Endodermal cell (in vitro differentiated cells): ENCODE measurements around the gene FAM117A. TPM values are rescaled to one million over a fixed set of nuclear protein-coding genes. Genes with fewer than 3 reads are reported as not detected.

Experiments used
- DNase-seq: peaks from one replicate; pipeline ENCODE4 v3.0.0-alpha.2; 2017
- H3K27ac ChIP-seq: 2 replicates; pipeline ENCODE4 v1.5.1; 2013; ENCODE audit warnings: mild to moderate bottlenecking, low read depth, low read length, moderate library complexity
- H3K27me3 ChIP-seq: 2 replicates; pipeline ENCODE4 v1.6.1; 2013; ENCODE audit warnings: mild to moderate bottlenecking, low read length, moderate library complexity; ENCODE audit not compliant: insufficient read depth, control insufficient read depth, poor library complexity, severe bottlenecking
- H3K36me3 ChIP-seq: 2 replicates; pipeline ENCODE4 v1.7.0; 2013; ENCODE audit warnings: mild to moderate bottlenecking, low read length, moderate library complexity; ENCODE audit not compliant: control insufficient read depth, insufficient read depth
- H3K4me1 ChIP-seq: one replicate; pipeline ENCODE4 v1.7.0; 2013; ENCODE audit warnings: low read length; ENCODE audit not compliant: control insufficient read depth, insufficient read depth
- H3K4me3 ChIP-seq: 2 replicates; pipeline ENCODE4 v1.5.1; 2013; ENCODE audit warnings: mild to moderate bottlenecking, low read length, moderate library complexity
- H3K9ac ChIP-seq: 2 replicates; pipeline ENCODE4 v1.6.1; 2013; ENCODE audit warnings: mild to moderate bottlenecking, low read length, moderate library complexity; ENCODE audit not compliant: poor library complexity, severe bottlenecking; ENCODE audit errors: extremely low read depth
- H3K9me3 ChIP-seq: 2 replicates; pipeline ENCODE4 v1.6.1; 2013; ENCODE audit warnings: mild to moderate bottlenecking, low read length, moderate library complexity; ENCODE audit not compliant: control insufficient read depth
- H3K27ac Mint-ChIP-seq: 2 replicates; pipeline ENCODE4 v1.8.0; 2020; ENCODE audit warnings: mixed read lengths
- H3K27me3 Mint-ChIP-seq: 2 replicates; pipeline ENCODE4 v1.8.0; 2021; ENCODE audit warnings: mild to moderate bottlenecking, mixed read lengths; ENCODE audit not compliant: insufficient read depth
- H3K36me3 Mint-ChIP-seq: 2 replicates; pipeline ENCODE4 v1.8.0; 2020; ENCODE audit warnings: low read depth, mixed read lengths
- H3K4me1 Mint-ChIP-seq: 2 replicates; pipeline ENCODE4 v1.8.0; 2020; ENCODE audit warnings: mixed read lengths
- H3K4me3 Mint-ChIP-seq: 2 replicates; pipeline ENCODE4 v1.8.0; 2020; ENCODE audit warnings: mild to moderate bottlenecking, moderate library complexity, mixed read lengths
- H3K9me3 Mint-ChIP-seq: 2 replicates; pipeline ENCODE4 v1.8.0; 2020; ENCODE audit warnings: mild to moderate bottlenecking, mixed read lengths
- CTCF ChIP-seq: fragments of 200-600 bp; sonication (generic); conservative IDR thresholded peaks from 2 replicates; pipeline ENCODE4 v1.5.0; 2021; ENCODE audit warnings: antibody characterized with exemption, mild to moderate bottlenecking
- WGBS, 2 experiments: methylation state at CpG; one replicate each; pipeline versions ENCODE4 v1.1.5 to v1.1.7; 2013; ENCODE audit warnings: missing lambda C conversion rate in 2 of 2, mixed read lengths in 1 of 2; ENCODE audit not compliant: insufficient coverage in 1 of 2, insufficient read length in 1 of 2; 5-methylcytosine and 5-hydroxymethylcytosine counted together
- total RNA-seq, 2 donors: library from RNA; stranded (reverse); fragmentation: NEBNext Ultra II Directional in 1 of 2; extraction: Animal tissue kit (Norgen Biotek cat#: 25700) in 1 of 2; gene quantifications; 2 replicates in 1 of 2; 3 replicates in 1 of 2; pipeline ENCODE4 v1.2.1, GENCODE V29; 2021

The FAM117A gene
- total RNA-seq, 2 donors from 2014 or later = 15.4 to 16.8 TPM

GRCh38 chr17:49766918-49767530 lies 3.1 kb upstream of the FAM117A start:
- Histone ChIP-seq H3K4me1 (peaks cover 3% of the 10 kb centered on the region), H3K36me3 (no peaks in the 10 kb centered on the region), H3K9me3 (no peaks in the 10 kb centered on the region), H3K4me3 (no peak overlapping the region), H3K27ac (no peak overlapping the region), H3K27me3 (peaks cover 22% of the 10 kb centered on the region), H3K9ac (no peak overlapping the region)
- H3K4me1 Mint-ChIP-seq = peaks cover 15% of the 10 kb centered on the region
- H3K9me3 Mint-ChIP-seq = no peaks in the 10 kb centered on the region
- WGBS, 2 experiments = 79% methylated on average over 2 to 3 of the region's 3 CpGs
- H3K4me3 Mint-ChIP-seq = no peak overlapping the region
- H3K27ac Mint-ChIP-seq = no peak overlapping the region
- no peak for DNase-seq
- TF ChIP-seq CTCF = no peak
- peaks cover 27% of the 10 kb centered on the region for H3K27me3 Mint-ChIP-seq
- no peaks in the 10 kb centered on the region for H3K36me3 Mint-ChIP-seq

GRCh38 chr17:49764559-49765180 lies 739 bp upstream of the FAM117A start:
- peaks cover 29% of the 10 kb centered on the region for H3K4me1 Mint-ChIP-seq
- Histone ChIP-seq H3K9me3 (no peaks in the 10 kb centered on the region), H3K4me3 (peak overlapping the region; percentile 46), H3K27me3 (peaks cover 22% of the 10 kb centered on the region), H3K27ac (no peak overlapping the region), H3K9ac (no peak overlapping the region), H3K4me1 (peaks cover 3% of the 10 kb centered on the region), H3K36me3 (no peaks in the 10 kb centered on the region)
- no peak for TF ChIP-seq CTCF
- peak overlapping the region; percentile 91 for H3K4me3 Mint-ChIP-seq
- no peak for DNase-seq
- peak overlapping the region; percentile 60 for H3K27ac Mint-ChIP-seq
- WGBS, 2 experiments = 39 to 48% methylated on average over 7 to 8 of the region's 8 CpGs
- peaks cover 26% of the 10 kb centered on the region for H3K27me3 Mint-ChIP-seq
- H3K9me3 Mint-ChIP-seq = no peaks in the 10 kb centered on the region
- no peaks in the 10 kb centered on the region for H3K36me3 Mint-ChIP-seq

GRCh38 chr17:49762151-49762941 lies 1.6 kb downstream of the FAM117A start:
- H3K9me3 Mint-ChIP-seq = no peaks in the 10 kb centered on the region
- no peak overlapping the region for H3K27ac Mint-ChIP-seq

More at GRCh38 chr17:49762151-49762941, 1.6 kb downstream of the FAM117A start:
- Mint-ChIP-seq H3K4me1 (peaks cover 29% of the 10 kb centered on the region), H3K27me3 (peaks cover 19% of the 10 kb centered on the region), H3K36me3 (peaks cover 12% of the 10 kb centered on the region), H3K4me3 (peak overlapping the region; percentile 91)
- Histone ChIP-seq H3K9ac (no peak overlapping the region), H3K27ac (no peak overlapping the region), H3K36me3 (peaks cover 5% of the 10 kb centered on the region), H3K4me1 (peaks cover 3% of the 10 kb centered on the region), H3K9me3 (no peaks in the 10 kb centered on the region), H3K27me3 (peaks cover 22% of the 10 kb centered on the region), H3K4me3 (peak overlapping the region; percentile 77)
- TF ChIP-seq CTCF = no peak
- 92 to 93% methylated on average over 4 to 6 of the region's 6 CpGs for WGBS, 2 experiments
- DNase-seq = no peak
